22Rv1 (cell line): ENCODE data around the gene GPR176.

Source experiments
- ZFX ChIP-seq: fragments of 450-650 bp; IDR thresholded peaks from 2 replicates; pipeline ENCODE4 v1.6.1; 2017; ENCODE audit warnings: antibody characterized with exemption, borderline replicate concordance
- TF ChIP-seq, protein P1 (sequence below): fragments of 450-650 bp; IDR thresholded peaks from 2 replicates; pipeline ENCODE4 v1.5.1; 2017; ENCODE audit warnings: mild to moderate bottlenecking

DNA sequence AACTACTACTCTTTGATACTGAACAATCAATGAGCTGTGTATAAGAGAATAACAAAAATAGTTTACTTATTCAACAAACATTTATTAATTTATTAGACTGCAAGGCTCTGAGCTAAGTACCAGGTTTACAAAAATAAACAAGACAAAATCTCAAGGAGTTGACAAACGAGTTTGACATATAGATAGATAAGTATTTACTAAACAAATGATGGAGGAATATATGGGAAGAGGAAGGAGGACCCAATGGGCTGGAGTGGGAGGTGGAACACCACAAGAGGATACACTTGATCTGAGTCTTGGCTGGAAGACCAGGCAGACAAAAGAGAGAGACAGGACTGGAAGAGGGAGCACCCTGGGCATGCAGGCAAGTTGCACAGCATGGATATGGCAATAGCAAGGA is 89.9 kb downstream of the GPR176 start:
- TF ChIP-seq, protein P1, sequence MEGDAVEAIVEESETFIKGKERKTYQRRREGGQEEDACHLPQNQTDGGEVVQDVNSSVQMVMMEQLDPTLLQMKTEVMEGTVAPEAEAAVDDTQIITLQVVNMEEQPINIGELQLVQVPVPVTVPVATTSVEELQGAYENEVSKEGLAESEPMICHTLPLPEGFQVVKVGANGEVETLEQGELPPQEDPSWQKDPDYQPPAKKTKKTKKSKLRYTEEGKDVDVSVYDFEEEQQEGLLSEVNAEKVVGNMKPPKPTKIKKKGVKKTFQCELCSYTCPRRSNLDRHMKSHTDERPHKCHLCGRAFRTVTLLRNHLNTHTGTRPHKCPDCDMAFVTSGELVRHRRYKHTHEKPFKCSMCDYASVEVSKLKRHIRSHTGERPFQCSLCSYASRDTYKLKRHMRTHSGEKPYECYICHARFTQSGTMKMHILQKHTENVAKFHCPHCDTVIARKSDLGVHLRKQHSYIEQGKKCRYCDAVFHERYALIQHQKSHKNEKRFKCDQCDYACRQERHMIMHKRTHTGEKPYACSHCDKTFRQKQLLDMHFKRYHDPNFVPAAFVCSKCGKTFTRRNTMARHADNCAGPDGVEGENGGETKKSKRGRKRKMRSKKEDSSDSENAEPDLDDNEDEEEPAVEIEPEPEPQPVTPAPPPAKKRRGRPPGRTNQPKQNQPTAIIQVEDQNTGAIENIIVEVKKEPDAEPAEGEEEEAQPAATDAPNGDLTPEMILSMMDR = no peak
- TF ChIP-seq ZFX = no peak
